Neuronal stem cell (in vitro differentiated cells): ENCODE data around the gene SQSTM1.

Source experiments
- DNase-seq: peaks from one replicate; pipeline ENCODE4 v3.0.0-alpha.2; 2013; ENCODE audit warnings: low spot score
- H2AFZ ChIP-seq: one replicate; pipeline ENCODE4 v1.6.1; 2013; ENCODE audit warnings: mild to moderate bottlenecking, low read length, inconsistent platforms
- H2AK5ac ChIP-seq: 2 replicates; pipeline ENCODE4 v1.6.1; 2013; ENCODE audit warnings: low read depth, mild to moderate bottlenecking, inconsistent platforms, low read length, moderate library complexity, mixed read lengths
- H2BK120ac ChIP-seq: 2 replicates; pipeline ENCODE4 v1.6.1; 2013; ENCODE audit warnings: low read depth, mild to moderate bottlenecking, inconsistent platforms, low read length, moderate library complexity, mixed read lengths
- H2BK12ac ChIP-seq: one replicate; pipeline ENCODE4 v1.6.1; 2013; ENCODE audit warnings: low read length, inconsistent platforms
- H2BK15ac ChIP-seq: 2 replicates; pipeline ENCODE4 v1.6.1; 2013; ENCODE audit warnings: mild to moderate bottlenecking, low read length, inconsistent platforms, mixed read lengths
- H2BK5ac ChIP-seq: one replicate; pipeline ENCODE4 v1.6.1; 2013; ENCODE audit warnings: inconsistent platforms, mild to moderate bottlenecking, low read length, moderate library complexity
- H3K14ac ChIP-seq: one replicate; pipeline ENCODE4 v1.6.1; 2013; ENCODE audit warnings: low read length, inconsistent platforms
- H3K18ac ChIP-seq: 2 replicates; pipeline ENCODE4 v1.6.1; 2013; ENCODE audit warnings: low read length, inconsistent platforms
- H3K23ac ChIP-seq: 2 replicates; pipeline ENCODE4 v1.6.1; 2013; ENCODE audit warnings: low read depth, mild to moderate bottlenecking, mixed read lengths, low read length, inconsistent platforms; ENCODE audit not compliant: poor library complexity
- H3K27ac ChIP-seq: replicated peaks from 3 replicates; pipeline ENCODE4 v1.5.1; 2013; ENCODE audit warnings: low read length, inconsistent platforms
- H3K27me3 ChIP-seq, 3 experiments: 2 replicates each; pipeline ENCODE4 v1.6.1; 2013; ENCODE audit warnings: low read length in 3 of 3, mild to moderate bottlenecking in 2 of 3, inconsistent platforms in 1 of 3, low read depth in 1 of 3, mixed read lengths in 1 of 3, moderate library complexity in 1 of 3; ENCODE audit not compliant: control insufficient read depth in 3 of 3, insufficient read depth in 3 of 3
- H3K36me3 ChIP-seq, 2 donors: replicated peaks in 1 of 2; 2 replicates each; pipeline ENCODE4 v1.6.1; 2013; ENCODE audit warnings: low read length in 2 of 2; ENCODE audit not compliant: control insufficient read depth in 2 of 2, insufficient read depth in 2 of 2
- H3K4ac ChIP-seq: 2 replicates; pipeline ENCODE4 v1.6.1; 2013; ENCODE audit warnings: inconsistent platforms, mild to moderate bottlenecking, low read length, moderate library complexity
- H3K4me1 ChIP-seq, 2 donors: 1 replicate in 1 of 2; 2 replicates in 1 of 2; pipeline ENCODE4 v1.6.1; 2013; ENCODE audit warnings: low read length in 2 of 2, low read depth in 1 of 2; ENCODE audit not compliant: control insufficient read depth in 2 of 2, insufficient read depth in 1 of 2
- H3K4me2 ChIP-seq: one replicate; pipeline ENCODE4 v1.6.1; 2013; ENCODE audit warnings: mild to moderate bottlenecking, low read length, inconsistent platforms; ENCODE audit not compliant: insufficient read depth, poor library complexity, severe bottlenecking
- H3K4me3 ChIP-seq, 2 donors: 2 replicates each; pipeline ENCODE4 v1.5.1; 2013; ENCODE audit warnings: low read length in 2 of 2, mild to moderate bottlenecking in 2 of 2, inconsistent platforms in 1 of 2, moderate library complexity in 1 of 2
- H3K79me1 ChIP-seq: one replicate; pipeline ENCODE4 v1.6.1; 2013; ENCODE audit warnings: low read depth, mild to moderate bottlenecking, inconsistent platforms, low read length, moderate library complexity
- H3K9ac ChIP-seq: one replicate; pipeline ENCODE4 v1.6.1; 2013; ENCODE audit warnings: mild to moderate bottlenecking, low read depth, low read length, inconsistent platforms; ENCODE audit not compliant: poor library complexity
- H3K9me3 ChIP-seq, 2 donors: replicated peaks in 1 of 2; 2 replicates each; pipeline versions ENCODE3 to v1.6.1; 2013; ENCODE audit warnings: low read length in 2 of 2, mild to moderate bottlenecking in 2 of 2, inconsistent platforms in 1 of 2, low read depth in 1 of 2, mixed read lengths in 1 of 2, moderate library complexity in 1 of 2; ENCODE audit not compliant: control insufficient read depth in 2 of 2, insufficient read depth in 1 of 2
- H4K8ac ChIP-seq: one replicate; pipeline ENCODE4 v1.6.1; 2013; ENCODE audit warnings: low read depth, mild to moderate bottlenecking, inconsistent platforms, low read length, moderate library complexity
- H4K91ac ChIP-seq: one replicate; pipeline ENCODE4 v1.6.1; 2013; ENCODE audit warnings: low read length, low read depth, mild to moderate bottlenecking, inconsistent platforms; ENCODE audit not compliant: poor library complexity
- WGBS, 2 donors: extraction: QIAGEN DNeasy Blood & Tissue Kit; methylation state at CpG; one replicate each; pipeline ENCODE4 v1.1.7; 2013; ENCODE audit warnings: missing lambda C conversion rate in 2 of 2, mixed read lengths in 1 of 2; ENCODE audit not compliant: insufficient read length in 2 of 2, insufficient replicate concordance in 1 of 2; ENCODE audit errors: extremely low coverage in 2 of 2; 5-methylcytosine and 5-hydroxymethylcytosine counted together

The SQSTM1 gene

GRCh38 chr5:179800696-179801201 is 20.0 kb upstream of the SQSTM1 start:
- no CpG with 5 or more reads among the region's 12 CpGs for WGBS, 2 donors
- H3K4me2 ChIP-seq = no peak overlapping the region
- H2BK12ac ChIP-seq = no peak overlapping the region

GRCh38 chr5:179801304-179802206 is 19.1 kb upstream of the SQSTM1 start:
- DNase-seq = no peak
- H3K79me1 ChIP-seq = peaks cover 10% of the 10 kb centered on the region
- no peak overlapping the region for H3K4me2 ChIP-seq
- no peak overlapping the region for H4K8ac ChIP-seq
- no peak overlapping the region for H3K4me3 ChIP-seq
- no peak overlapping the region for H2AFZ ChIP-seq
- H2BK120ac ChIP-seq = no peak overlapping the region
- H3K14ac ChIP-seq = no peak overlapping the region
- H3K9me3 ChIP-seq = peaks cover 0 to 4% of the 10 kb centered on the region in 2 donors
- H3K23ac ChIP-seq = peak overlapping the region; percentile 78
- H3K4ac ChIP-seq = peak overlapping the region; percentile 95
- H2BK15ac ChIP-seq = peak overlapping the region; percentile 57
- H2AK5ac ChIP-seq = peak overlapping the region; percentile 92
- no peak overlapping the region for H2BK5ac ChIP-seq
- H3K9ac ChIP-seq = peak overlapping the region; percentile 44
- no CpG with 5 or more reads among the region's 67 CpGs for WGBS, 2 donors
- no peak overlapping the region for H4K91ac ChIP-seq
- H3K27ac ChIP-seq = no peak overlapping the region
- H3K36me3 ChIP-seq = peaks cover 26 to 59% of the 10 kb centered on the region in 2 donors
- H3K27me3 ChIP-seq = peaks cover 0 to 4% (median 0%) of the 10 kb centered on the region in 3 experiments
- peaks cover 15 to 28% of the 10 kb centered on the region in 2 donors for H3K4me1 ChIP-seq
- H2BK12ac ChIP-seq = peak overlapping the region; percentile 90
- peak overlapping the region; percentile 85 for H3K18ac ChIP-seq

More at GRCh38 chr5:179800696-179801201, 20.0 kb upstream of the SQSTM1 start:
- Histone ChIP-seq H3K27me3 (peaks cover 0 to 4% (median 0%) of the 10 kb centered on the region in 3 experiments), H2AFZ (no peak overlapping the region), H3K4ac (no peak overlapping the region), H4K8ac (no peak overlapping the region), H2AK5ac (no peak overlapping the region), H3K23ac (no peak overlapping the region), H2BK15ac (no peak overlapping the region), H3K9ac (no peak overlapping the region), H3K36me3 (peaks cover 26 to 59% of the 10 kb centered on the region in 2 donors), H2BK120ac (no peak overlapping the region), H3K4me3 (no peak overlapping the region), H3K14ac (peak overlapping the region; percentile 71), H3K18ac (no peak overlapping the region), H3K79me1 (peaks cover 10% of the 10 kb centered on the region), H2BK5ac (no peak overlapping the region), H3K4me1 (peaks cover 18 to 29% of the 10 kb centered on the region in 2 donors), H3K9me3 (peaks cover 0 to 4% of the 10 kb centered on the region in 2 donors), H3K27ac (no peak overlapping the region), H4K91ac (no peak overlapping the region)
- no peak for DNase-seq

GRCh38 chr5:179802207-179802883 is 18.4 kb upstream of the SQSTM1 start:
- Histone ChIP-seq H3K4me1 (peaks cover 14 to 27% of the 10 kb centered on the region in 2 donors), H3K79me1 (peaks cover 10% of the 10 kb centered on the region), H3K14ac (no peak overlapping the region), H3K36me3 (peaks cover 23 to 51% of the 10 kb centered on the region in 2 donors), H3K27ac (no peak overlapping the region), H2AFZ (no peak overlapping the region), H2BK120ac (peak overlapping the region; percentile 52), H3K27me3 (no peaks in the 10 kb centered on the region), H2BK5ac (no peak overlapping the region), H3K4me2 (no peak overlapping the region), H2AK5ac (peak overlapping the region; percentile 53), H2BK15ac (no peak overlapping the region), H3K4ac (no peak overlapping the region), H3K9me3 (no peaks in the 10 kb centered on the region), H3K9ac (no peak overlapping the region), H3K23ac (no peak overlapping the region), H4K91ac (no peak overlapping the region), H3K18ac (peak overlapping the region; percentile 7), H3K4me3 (no peak overlapping the region), H4K8ac (no peak overlapping the region), H2BK12ac (no peak overlapping the region)
- WGBS, 2 donors = no CpG with 5 or more reads among the region's 19 CpGs
- no peak for DNase-seq
